NCI-H1694 (cell line): Measurements from ENCODE around the gene CSMD2.

Experiments
- DNase-seq: peaks from one replicate; lab custom pipeline; 2025; lab: John Stamatoyannopoulos, UW

The CSMD2 gene

GRCh38 chr1:33960188-33960895, 204.7 kb downstream of the CSMD2 start:
- DNase-seq: no peak

- DNase-seq: no peak
Observed at GRCh38 chr1:33957854-33958253, 207.2 kb downstream of the CSMD2 start.

- no peak for DNase-seq
Observed at GRCh38 chr1:33955096-33955495, 209.9 kb downstream of the CSMD2 start.

GRCh38 chr1:33949570-33949969, 215.5 kb downstream of the CSMD2 start:
- DNase-seq: no peak

GRCh38 chr1:33948291-33948690, 216.7 kb downstream of the CSMD2 start:
- no peak for DNase-seq

GRCh38 chr1:33946836-33947235, 218.2 kb downstream of the CSMD2 start:
- DNase-seq: no peak

- DNase-seq: no peak
Observed at GRCh38 chr1:33944846-33945245, 220.2 kb downstream of the CSMD2 start.

GRCh38 chr1:33943978-33944377, 221.1 kb downstream of the CSMD2 start:
- no peak for DNase-seq

GRCh38 chr1:33932871-33933270, 232.2 kb downstream of the CSMD2 start:
- DNase-seq: no peak

- no peak for DNase-seq
Observed at GRCh38 chr1:33931111-33931475, 233.9 kb downstream of the CSMD2 start.

- DNase-seq: no peak
Observed at GRCh38 chr1:33930346-33931110, 234.5 kb downstream of the CSMD2 start.

- no peak for DNase-seq
Observed at GRCh38 chr1:33928251-33928650, 236.8 kb downstream of the CSMD2 start.

GRCh38 chr1:33927721-33928120, 237.3 kb downstream of the CSMD2 start:
- DNase-seq: no peak

- no peak for DNase-seq
Observed at GRCh38 chr1:33925586-33925985, 239.4 kb downstream of the CSMD2 start.

- no peak for DNase-seq
Observed at GRCh38 chr1:33921281-33921680, 243.7 kb downstream of the CSMD2 start.

GRCh38 chr1:33918368-33918767, 246.7 kb downstream of the CSMD2 start:
- no peak for DNase-seq

- no peak for DNase-seq
Observed at GRCh38 chr1:33916786-33917185, 248.2 kb downstream of the CSMD2 start.

GRCh38 chr1:33914531-33914930, 250.5 kb downstream of the CSMD2 start:
- no peak for DNase-seq

- no peak for DNase-seq
Observed at GRCh38 chr1:33908324-33908956, 256.6 kb downstream of the CSMD2 start.

- DNase-seq: no peak
Observed at GRCh38 chr1:33906156-33906555, 258.9 kb downstream of the CSMD2 start.

- no peak for DNase-seq
Observed at GRCh38 chr1:33905241-33905640, 259.8 kb downstream of the CSMD2 start.

GRCh38 chr1:33903210-33903589, 261.8 kb downstream of the CSMD2 start:
- DNase-seq: no peak

GRCh38 chr1:33902486-33903209, 262.4 kb downstream of the CSMD2 start:
- no peak for DNase-seq
